IgD-negative memory B cell (primary cell): ENCODE results near the gene LRRC26. TPM values are rescaled to one million over a fixed set of nuclear protein-coding genes. Genes with fewer than 3 reads are reported as not detected.
A peak's percentile ranks its signal among the peaks of the same experiment; 100 is the strongest.

ENCODE experiments used
- H3K27ac Mint-ChIP-seq, 3 donors: one replicate each; pipeline ENCODE4 v1.8.0; 2020 to 2022; ENCODE audit warnings: mild to moderate bottlenecking in 3 of 3, mixed read lengths in 3 of 3, moderate library complexity in 1 of 3
- H3K27me3 Mint-ChIP-seq: one replicate; pipeline ENCODE4 v1.8.0; 2021; ENCODE audit warnings: mixed read lengths
- H3K36me3 Mint-ChIP-seq: one replicate; pipeline ENCODE4 v1.8.0; 2020; ENCODE audit warnings: mild to moderate bottlenecking, mixed read lengths
- H3K4me1 Mint-ChIP-seq, 3 donors: one replicate each; pipeline ENCODE4 v1.8.0; 2020 to 2022; ENCODE audit warnings: mixed read lengths in 3 of 3, mild to moderate bottlenecking in 1 of 3
- H3K4me3 Mint-ChIP-seq, 4 donors: one replicate each; pipeline ENCODE4 v1.8.0; 2020 to 2022; ENCODE audit warnings: mild to moderate bottlenecking in 4 of 4, mixed read lengths in 4 of 4, moderate library complexity in 3 of 4
- H3K9me3 Mint-ChIP-seq, 3 donors: one replicate each; pipeline ENCODE4 v1.8.0; 2020 to 2021; ENCODE audit warnings: mixed read lengths in 3 of 3, mild to moderate bottlenecking in 1 of 3
- polyA plus RNA-seq: library from polyadenylated mRNA; unstranded; fragments of 300-500 nt; fragmentation: Illumina TruSeq; gene quantifications from one replicate; pipeline ENCODE4 v1.2.3, GENCODE V29; 2021

LRRC26 gene
- polyA plus RNA-seq, 1 donor from 2014 or later: not detected

- Mint-ChIP-seq H3K27me3 (peaks cover 12% of the 10 kb centered on the region), H3K4me1 (no peaks in the 10 kb centered on the region), H3K4me3 (no peak overlapping the region), H3K9me3 (no peaks in the 10 kb centered on the region), H3K36me3 (no peaks in the 10 kb centered on the region), H3K27ac (no peak overlapping the region)
Measured at GRCh38 chr9:137147793-137148160, 22.1 kb downstream of the LRRC26 start.

GRCh38 chr9:137147091-137147792, 22.6 kb downstream of the LRRC26 start:
- Mint-ChIP-seq H3K9me3 (no peaks in the 10 kb centered on the region), H3K4me3 (no peak overlapping the region), H3K36me3 (no peaks in the 10 kb centered on the region), H3K27ac (peak overlapping the region in 1 of 3 donors; percentile 31), H3K4me1 (no peaks in the 10 kb centered on the region), H3K27me3 (peaks cover 14% of the 10 kb centered on the region)

- Mint-ChIP-seq H3K4me1 (no peaks in the 10 kb centered on the region), H3K36me3 (no peaks in the 10 kb centered on the region), H3K9me3 (no peaks in the 10 kb centered on the region), H3K27ac (no peak overlapping the region), H3K27me3 (peaks cover 16% of the 10 kb centered on the region), H3K4me3 (no peak overlapping the region)
Measured at GRCh38 chr9:137146527-137146918, 23.3 kb downstream of the LRRC26 start.

GRCh38 chr9:137145731-137146526, 23.9 kb downstream of the LRRC26 start:
- no peaks in the 10 kb centered on the region for H3K36me3 Mint-ChIP-seq

GRCh38 chr9:137143459-137143858, 26.4 kb downstream of the LRRC26 start:
- Mint-ChIP-seq H3K4me1 (peaks cover 0 to 1% (median 0%) of the 10 kb centered on the region in 3 donors), H3K9me3 (peaks cover 0 to 2% (median 2%) of the 10 kb centered on the region in 3 donors), H3K4me3 (no peak overlapping the region), H3K27me3 (peaks cover 28% of the 10 kb centered on the region), H3K27ac (no peak overlapping the region), H3K36me3 (no peaks in the 10 kb centered on the region)

More at GRCh38 chr9:137145731-137146526, 23.9 kb downstream of the LRRC26 start:
- no peaks in the 10 kb centered on the region for H3K4me1 Mint-ChIP-seq
- no peak overlapping the region for H3K27ac Mint-ChIP-seq
- H3K27me3 Mint-ChIP-seq: peaks cover 18% of the 10 kb centered on the region
- H3K9me3 Mint-ChIP-seq: no peaks in the 10 kb centered on the region
- no peak overlapping the region for H3K4me3 Mint-ChIP-seq

GRCh38 chr9:137141976-137142936, 27.6 kb downstream of the LRRC26 start:
- Mint-ChIP-seq H3K4me3 (no peak overlapping the region), H3K27me3 (peaks cover 27% of the 10 kb centered on the region), H3K36me3 (no peaks in the 10 kb centered on the region), H3K4me1 (peaks cover 0 to 1% (median 0%) of the 10 kb centered on the region in 3 donors), H3K27ac (peak overlapping the region in 1 of 3 donors; percentile 0), H3K9me3 (peaks cover 0 to 2% (median 2%) of the 10 kb centered on the region in 3 donors)

- Mint-ChIP-seq H3K27me3 (peaks cover 28% of the 10 kb centered on the region), H3K9me3 (peaks cover 0 to 2% (median 2%) of the 10 kb centered on the region in 3 donors), H3K4me3 (no peak overlapping the region), H3K27ac (no peak overlapping the region), H3K36me3 (no peaks in the 10 kb centered on the region), H3K4me1 (peaks cover 0 to 1% (median 0%) of the 10 kb centered on the region in 3 donors)
Measured at GRCh38 chr9:137141050-137141810, 28.6 kb downstream of the LRRC26 start.

GRCh38 chr9:137140151-137141012, 29.5 kb downstream of the LRRC26 start:
- no peaks in the 10 kb centered on the region for H3K36me3 Mint-ChIP-seq
- H3K4me1 Mint-ChIP-seq: peaks cover 0 to 3% (median 1%) of the 10 kb centered on the region in 3 donors
- peaks cover 0 to 2% (median 2%) of the 10 kb centered on the region in 3 donors for H3K9me3 Mint-ChIP-seq
- H3K4me3 Mint-ChIP-seq: no peak overlapping the region
- peaks cover 34% of the 10 kb centered on the region for H3K27me3 Mint-ChIP-seq
- peak overlapping the region in 1 of 3 donors; percentile 25 for H3K27ac Mint-ChIP-seq

GRCh38 chr9:137139468-137140150, 30.2 kb downstream of the LRRC26 start:
- Mint-ChIP-seq H3K36me3 (no peaks in the 10 kb centered on the region), H3K4me3 (no peak overlapping the region), H3K27ac (peak overlapping the region in 1 of 3 donors; percentile 25), H3K4me1 (peaks cover 0 to 3% (median 1%) of the 10 kb centered on the region in 3 donors), H3K27me3 (peaks cover 37% of the 10 kb centered on the region), H3K9me3 (peaks cover 0 to 2% (median 2%) of the 10 kb centered on the region in 3 donors)

- Mint-ChIP-seq H3K27me3 (peaks cover 40% of the 10 kb centered on the region), H3K4me1 (peaks cover 0 to 3% (median 1%) of the 10 kb centered on the region in 3 donors), H3K27ac (peak within 1 kb of the TSS; percentile 25 to 88 (median 62)), H3K4me3 (peak within 1 kb of the TSS in 1 of 4 donors; percentile 71), H3K9me3 (peaks cover 0 to 2% (median 2%) of the 10 kb centered on the region in 3 donors), H3K36me3 (no peaks in the 10 kb centered on the region)
Measured at GRCh38 chr9:137138722-137139467, 31.0 kb downstream of the LRRC26 start, which contains the start of gene GRIN1. Gene GRIN1 (plus strand): TSS chr9:137139154. CDS start chr9:137139487, 333 bp downstream.

GRCh38 chr9:137138058-137138721, 31.7 kb downstream of the LRRC26 start:
- no peaks in the 10 kb centered on the region for H3K36me3 Mint-ChIP-seq
- H3K27me3 Mint-ChIP-seq: peaks cover 38% of the 10 kb centered on the region
- peaks cover 0 to 2% (median 2%) of the 10 kb centered on the region in 3 donors for H3K9me3 Mint-ChIP-seq
- H3K4me1 Mint-ChIP-seq: peaks cover 0 to 3% (median 1%) of the 10 kb centered on the region in 3 donors
- H3K4me3 Mint-ChIP-seq: no peak overlapping the region
- H3K27ac Mint-ChIP-seq: peak overlapping the region in 2 of 3 donors; percentile 62 to 88
